Measurements from ENCODE around the gene SLX4.

DNA sequence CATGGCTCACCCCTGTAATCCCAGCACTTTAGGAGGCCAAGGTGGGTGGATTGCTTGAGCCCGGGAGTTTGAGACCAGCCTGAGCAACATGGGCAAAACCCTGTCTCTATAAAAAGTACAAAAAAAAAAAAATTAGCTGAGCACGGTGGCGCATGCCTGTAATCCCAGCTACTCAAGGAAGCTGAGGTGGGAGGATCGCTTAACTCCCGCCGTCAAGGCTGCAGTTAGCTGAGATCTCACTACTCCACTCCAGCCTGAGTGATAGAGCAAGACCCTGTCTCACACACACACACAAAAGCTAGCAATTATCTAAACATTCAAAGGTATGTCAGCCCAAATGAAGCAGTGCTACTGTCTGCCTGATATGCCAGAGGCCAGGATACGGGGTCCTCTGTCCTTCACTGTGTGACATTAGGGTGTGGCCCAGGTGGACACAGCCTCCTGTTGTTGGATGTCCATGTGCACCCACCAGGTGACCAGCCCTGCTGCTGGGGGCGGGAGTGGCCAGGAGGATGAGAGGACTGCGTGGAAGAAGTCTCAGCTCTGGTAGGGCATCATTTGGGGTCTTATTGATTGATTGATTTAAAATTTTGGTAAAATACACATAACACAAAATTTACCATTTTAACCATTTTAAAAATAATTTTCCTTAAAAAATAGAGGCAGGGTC lies 38.1 kb downstream of the SLX4 start:
- TF ChIP-seq USF2 (IDR thresholded peaks at IDR 0.05) (no peak), KDM1A (IDR thresholded peaks at IDR 0.05; ENCODE audit: low read depth) (no peak), CHD4 (IDR thresholded peaks at IDR 0.05; ENCODE audit: borderline replicate concordance) (no peak), BHLHE40 (IDR thresholded peaks at IDR 0.05; ENCODE audit: low read depth, low read length) (no peak), RAD21 (conservative IDR thresholded peaks at IDR 0.05 in 1 of 2, IDR thresholded peaks at IDR 0.05 in 1 of 2) (no peak), POLR2AphosphoS2 (conservative IDR thresholded peaks at IDR 0.05; ENCODE audit: low read length) (no peak), CBX2 (IDR thresholded peaks at IDR 0.05; ENCODE audit: borderline replicate concordance, low read depth) (no peak), JUNB (IDR thresholded peaks at IDR 0.05) (no peak), MYC (IDR thresholded peaks at IDR 0.05; ENCODE audit: borderline replicate concordance, low read length) (no peak), MAFK (IDR thresholded peaks at IDR 0.05; ENCODE audit: partially characterized antibody) (no peak), POLR2A (IDR thresholded peaks at IDR 0.05; ENCODE audit: low read length) (no peak), CEBPB (IDR thresholded peaks at IDR 0.05) (no peak)
- TF ChIP-seq, protein P1, sequence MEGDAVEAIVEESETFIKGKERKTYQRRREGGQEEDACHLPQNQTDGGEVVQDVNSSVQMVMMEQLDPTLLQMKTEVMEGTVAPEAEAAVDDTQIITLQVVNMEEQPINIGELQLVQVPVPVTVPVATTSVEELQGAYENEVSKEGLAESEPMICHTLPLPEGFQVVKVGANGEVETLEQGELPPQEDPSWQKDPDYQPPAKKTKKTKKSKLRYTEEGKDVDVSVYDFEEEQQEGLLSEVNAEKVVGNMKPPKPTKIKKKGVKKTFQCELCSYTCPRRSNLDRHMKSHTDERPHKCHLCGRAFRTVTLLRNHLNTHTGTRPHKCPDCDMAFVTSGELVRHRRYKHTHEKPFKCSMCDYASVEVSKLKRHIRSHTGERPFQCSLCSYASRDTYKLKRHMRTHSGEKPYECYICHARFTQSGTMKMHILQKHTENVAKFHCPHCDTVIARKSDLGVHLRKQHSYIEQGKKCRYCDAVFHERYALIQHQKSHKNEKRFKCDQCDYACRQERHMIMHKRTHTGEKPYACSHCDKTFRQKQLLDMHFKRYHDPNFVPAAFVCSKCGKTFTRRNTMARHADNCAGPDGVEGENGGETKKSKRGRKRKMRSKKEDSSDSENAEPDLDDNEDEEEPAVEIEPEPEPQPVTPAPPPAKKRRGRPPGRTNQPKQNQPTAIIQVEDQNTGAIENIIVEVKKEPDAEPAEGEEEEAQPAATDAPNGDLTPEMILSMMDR (IDR thresholded peaks at IDR 0.05), result no peak
